Measurements from ENCODE around the gene EXOC2.

Gene EXOC2

GRCh38 chr6:692858-693722, at the start of gene EXOC2:
EXOC2 (minus strand) TSS chr6:693139; CDS start chr6:637818, 55,321 bp downstream.
- H3K27ac ChIP-seq, result peak within 1 kb of the TSS; percentile 33; the same call in 1 of the 2 replicates
- no peak for TF ChIP-seq CTCF (conservative IDR thresholded peaks at IDR 0.05)

DNA sequence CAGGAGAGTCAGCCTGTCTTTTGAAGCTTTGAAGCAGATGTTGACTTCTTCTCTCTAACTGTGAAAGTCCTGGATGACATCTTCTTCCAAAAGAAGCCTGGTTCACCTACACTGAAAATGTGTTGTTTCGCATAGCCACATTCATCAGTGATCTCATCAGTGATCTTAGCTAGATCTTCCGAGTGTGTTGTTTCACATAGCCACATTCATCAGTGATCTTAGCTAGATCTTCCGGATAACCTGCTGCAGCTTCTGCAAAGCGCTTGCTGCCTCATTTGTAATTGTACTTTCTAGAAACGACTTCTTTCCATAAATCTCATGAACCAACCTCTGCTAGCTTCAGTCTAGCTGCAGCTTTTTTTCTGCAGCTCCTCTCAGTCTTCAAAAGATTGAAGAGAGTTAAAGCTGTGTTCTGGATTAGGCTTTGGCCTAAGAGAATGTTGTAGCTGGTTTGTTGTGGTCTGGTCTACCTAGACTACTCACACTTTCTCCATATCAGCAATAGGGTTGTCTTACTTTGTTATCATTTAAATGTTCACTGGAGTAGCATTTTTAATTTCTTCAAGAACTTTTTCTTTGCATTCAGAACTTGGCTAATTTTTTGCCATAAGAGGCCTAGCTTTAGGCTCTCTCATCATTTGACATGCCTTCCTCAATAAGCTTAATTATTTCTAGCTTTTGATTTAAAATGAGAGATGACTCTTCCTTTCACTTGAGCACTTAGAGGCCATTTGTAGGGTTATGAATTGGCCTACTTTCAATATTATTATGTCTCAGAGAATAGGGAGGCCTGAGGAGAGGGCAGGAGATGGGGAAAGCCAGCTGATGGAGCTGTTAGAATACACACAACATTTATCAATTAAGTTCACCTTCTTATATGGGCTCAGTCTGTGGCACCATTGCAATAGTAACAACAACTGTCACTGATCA, 48.7 kb upstream of the EXOC2 start:
- TF ChIP-seq CTCF (conservative IDR thresholded peaks at IDR 0.05), result no peak
- no peak overlapping the region for H3K27ac ChIP-seq

- no peak for TF ChIP-seq CTCF (conservative IDR thresholded peaks at IDR 0.05)
- no peak overlapping the region for H3K27ac ChIP-seq
Observed at GRCh38 chr6:736657-737446, 43.9 kb upstream of the EXOC2 start.

DNA sequence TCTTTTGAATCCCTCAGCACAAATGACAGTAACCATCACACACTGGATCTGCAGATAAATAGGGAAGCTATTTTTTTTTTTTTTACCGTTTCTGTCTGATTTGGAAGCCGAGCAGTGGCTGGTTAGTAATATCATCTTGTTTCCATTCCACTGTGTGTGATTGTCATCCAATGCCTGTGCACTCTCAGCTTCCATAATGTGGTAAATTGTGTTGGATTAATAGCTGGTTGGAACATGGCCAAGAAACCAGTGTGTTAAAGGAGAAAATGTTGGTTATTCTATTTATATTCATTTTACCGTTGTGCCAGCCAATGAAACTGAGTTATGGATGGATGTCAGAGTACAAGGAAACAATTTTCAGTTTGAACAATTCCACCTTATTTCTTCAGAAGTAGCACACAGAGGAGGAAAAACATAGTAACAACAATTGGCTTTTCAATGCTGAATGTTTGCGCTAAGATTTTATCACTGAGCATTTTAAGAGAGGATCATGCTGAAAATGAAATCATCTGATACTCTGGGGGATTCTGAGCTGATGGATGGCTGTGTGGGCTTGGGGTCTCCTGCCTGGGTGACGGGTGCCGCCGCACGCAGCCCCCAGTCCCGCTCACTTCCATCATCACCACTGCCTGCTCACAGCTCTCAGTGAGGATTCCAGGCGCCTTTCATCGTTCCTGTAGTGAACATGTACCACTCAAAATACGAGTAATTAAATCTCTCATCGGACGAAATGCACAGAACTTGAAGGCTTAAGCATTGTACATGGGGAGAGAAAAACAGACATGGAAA, 40.7 kb upstream of the EXOC2 start:
- no peak for TF ChIP-seq CTCF (conservative IDR thresholded peaks at IDR 0.05)
- no peak overlapping the region for H3K27ac ChIP-seq

DNA sequence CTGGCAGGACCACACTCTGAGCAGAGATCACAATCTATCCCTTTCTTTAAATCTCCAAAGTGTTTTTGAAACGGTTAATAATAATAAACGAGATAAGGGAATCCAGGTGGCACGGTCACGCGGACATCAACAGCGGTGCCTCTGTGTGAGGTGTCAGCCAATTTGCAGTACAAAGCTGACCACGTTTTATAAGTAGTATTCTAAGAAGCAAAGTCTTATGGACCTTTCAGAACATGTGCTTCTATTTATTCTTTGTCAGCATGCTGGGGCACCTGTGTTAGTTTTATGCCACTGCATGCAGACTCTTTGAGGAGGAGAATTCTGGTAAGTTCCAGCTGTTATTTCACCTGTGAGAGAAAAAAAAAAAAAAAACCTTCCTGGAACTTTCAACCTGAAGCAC, 39.0 kb upstream of the EXOC2 start:
- TF ChIP-seq CTCF (conservative IDR thresholded peaks at IDR 0.05), result no peak

GRCh38 chr6:729606-730320, 36.8 kb upstream of the EXOC2 start:
- H3K27ac ChIP-seq, result no peak overlapping the region
- TF ChIP-seq CTCF (conservative IDR thresholded peaks at IDR 0.05), result no peak

More for the DNA sequence above, 39.0 kb upstream of the EXOC2 start:
- H3K27ac ChIP-seq, result no peak overlapping the region

All from VCaP (cell line).